GM12878 (cell line): Measurements from ENCODE around the gene UFSP2.

ENCODE experiments used
- CHD1 ChIP-seq: IDR thresholded peaks from 2 replicates; pipeline ENCODE4 v1.6.1; 2012; ENCODE audit warnings: low read depth, low read length, improper control_type of control experiment
- STAT3 ChIP-seq: IDR thresholded peaks from 2 replicates; pipeline ENCODE4 v1.6.1; 2011; ENCODE audit warnings: low read depth, low read length, improper control_type of control experiment
- TF ChIP-seq, protein P1 (sequence below), 3 experiments: IDR thresholded peaks in 2 of 3; conservative IDR thresholded peaks in 1 of 3; 2 replicates each; pipeline ENCODE4 v1.5.1; 2011; ENCODE audit warnings: low read depth in 3 of 3, low read length in 3 of 3, mild to moderate bottlenecking in 3 of 3, control low read depth in 2 of 3, moderate library complexity in 2 of 3, inconsistent platforms in 1 of 3, mixed read lengths in 1 of 3; ENCODE audit not compliant: control insufficient read depth in 2 of 3, insufficient read depth in 1 of 3; ENCODE audit errors: extremely low read depth in 1 of 3
- TF ChIP-seq, protein P2 (sequence below): fragments of 450-650 bp; IDR thresholded peaks from 2 replicates; pipeline ENCODE4 v1.6.1; 2017; ENCODE audit warnings: mild to moderate bottlenecking, moderate library complexity

DNA sequence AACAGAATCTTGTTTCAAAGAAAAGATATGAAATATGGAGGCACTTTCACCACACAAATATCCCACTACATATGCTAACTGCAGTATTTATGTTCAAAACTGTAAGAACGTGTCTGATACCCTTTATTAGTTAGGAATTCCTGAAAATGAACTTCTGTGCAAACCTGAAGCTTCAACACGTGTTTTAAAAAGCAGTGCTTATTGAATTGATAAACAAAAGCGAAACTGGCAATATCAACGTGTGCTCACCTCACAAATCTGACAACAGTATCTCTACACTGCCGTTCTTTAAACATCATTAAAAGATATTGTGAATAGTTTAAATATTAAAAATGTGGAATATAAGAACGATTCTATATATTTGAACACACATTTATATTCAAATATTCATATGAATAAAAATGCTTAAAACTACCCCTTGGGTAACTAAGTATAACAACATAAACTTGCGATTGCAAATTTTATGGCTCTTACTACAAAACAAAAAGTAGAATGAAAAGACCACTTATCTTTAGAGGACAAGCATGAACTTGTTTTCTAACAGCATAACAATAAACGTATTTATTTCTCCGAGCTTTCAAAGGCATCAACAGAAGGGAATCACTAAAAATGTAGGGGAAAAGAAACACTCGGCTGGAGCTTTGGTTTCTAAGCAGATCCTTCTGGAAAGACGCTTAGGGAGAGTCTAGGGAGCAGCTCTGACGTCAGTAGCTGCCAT is 30.4 kb downstream of the UFSP2 start, which contains the start of gene LRP2BP:
- TF ChIP-seq, protein P1, sequence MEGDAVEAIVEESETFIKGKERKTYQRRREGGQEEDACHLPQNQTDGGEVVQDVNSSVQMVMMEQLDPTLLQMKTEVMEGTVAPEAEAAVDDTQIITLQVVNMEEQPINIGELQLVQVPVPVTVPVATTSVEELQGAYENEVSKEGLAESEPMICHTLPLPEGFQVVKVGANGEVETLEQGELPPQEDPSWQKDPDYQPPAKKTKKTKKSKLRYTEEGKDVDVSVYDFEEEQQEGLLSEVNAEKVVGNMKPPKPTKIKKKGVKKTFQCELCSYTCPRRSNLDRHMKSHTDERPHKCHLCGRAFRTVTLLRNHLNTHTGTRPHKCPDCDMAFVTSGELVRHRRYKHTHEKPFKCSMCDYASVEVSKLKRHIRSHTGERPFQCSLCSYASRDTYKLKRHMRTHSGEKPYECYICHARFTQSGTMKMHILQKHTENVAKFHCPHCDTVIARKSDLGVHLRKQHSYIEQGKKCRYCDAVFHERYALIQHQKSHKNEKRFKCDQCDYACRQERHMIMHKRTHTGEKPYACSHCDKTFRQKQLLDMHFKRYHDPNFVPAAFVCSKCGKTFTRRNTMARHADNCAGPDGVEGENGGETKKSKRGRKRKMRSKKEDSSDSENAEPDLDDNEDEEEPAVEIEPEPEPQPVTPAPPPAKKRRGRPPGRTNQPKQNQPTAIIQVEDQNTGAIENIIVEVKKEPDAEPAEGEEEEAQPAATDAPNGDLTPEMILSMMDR (IDR thresholded peaks at IDR 0.05 in 2 of 3, conservative IDR thresholded peaks at IDR 0.05 in 1 of 3; ENCODE audit: control insufficient read depth in 2 of 3, extremely low read depth in 1 of 3, insufficient read depth in 1 of 3, low read depth in 3 of 3, low read length in 3 of 3), result no peak
- no peak for TF ChIP-seq CHD1
- TF ChIP-seq STAT3, result no peak
- TF ChIP-seq, protein P2, sequence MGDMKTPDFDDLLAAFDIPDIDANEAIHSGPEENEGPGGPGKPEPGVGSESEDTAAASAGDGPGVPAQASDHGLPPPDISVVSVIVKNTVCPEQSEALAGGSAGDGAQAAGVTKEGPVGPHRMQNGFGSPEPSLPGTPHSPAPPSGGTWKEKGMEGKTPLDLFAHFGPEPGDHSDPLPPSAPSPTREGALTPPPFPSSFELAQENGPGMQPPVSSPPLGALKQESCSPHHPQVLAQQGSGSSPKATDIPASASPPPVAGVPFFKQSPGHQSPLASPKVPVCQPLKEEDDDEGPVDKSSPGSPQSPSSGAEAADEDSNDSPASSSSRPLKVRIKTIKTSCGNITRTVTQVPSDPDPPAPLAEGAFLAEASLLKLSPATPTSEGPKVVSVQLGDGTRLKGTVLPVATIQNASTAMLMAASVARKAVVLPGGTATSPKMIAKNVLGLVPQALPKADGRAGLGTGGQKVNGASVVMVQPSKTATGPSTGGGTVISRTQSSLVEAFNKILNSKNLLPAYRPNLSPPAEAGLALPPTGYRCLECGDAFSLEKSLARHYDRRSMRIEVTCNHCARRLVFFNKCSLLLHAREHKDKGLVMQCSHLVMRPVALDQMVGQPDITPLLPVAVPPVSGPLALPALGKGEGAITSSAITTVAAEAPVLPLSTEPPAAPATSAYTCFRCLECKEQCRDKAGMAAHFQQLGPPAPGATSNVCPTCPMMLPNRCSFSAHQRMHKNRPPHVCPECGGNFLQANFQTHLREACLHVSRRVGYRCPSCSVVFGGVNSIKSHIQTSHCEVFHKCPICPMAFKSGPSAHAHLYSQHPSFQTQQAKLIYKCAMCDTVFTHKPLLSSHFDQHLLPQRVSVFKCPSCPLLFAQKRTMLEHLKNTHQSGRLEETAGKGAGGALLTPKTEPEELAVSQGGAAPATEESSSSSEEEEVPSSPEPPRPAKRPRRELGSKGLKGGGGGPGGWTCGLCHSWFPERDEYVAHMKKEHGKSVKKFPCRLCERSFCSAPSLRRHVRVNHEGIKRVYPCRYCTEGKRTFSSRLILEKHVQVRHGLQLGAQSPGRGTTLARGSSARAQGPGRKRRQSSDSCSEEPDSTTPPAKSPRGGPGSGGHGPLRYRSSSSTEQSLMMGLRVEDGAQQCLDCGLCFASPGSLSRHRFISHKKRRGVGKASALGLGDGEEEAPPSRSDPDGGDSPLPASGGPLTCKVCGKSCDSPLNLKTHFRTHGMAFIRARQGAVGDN, result peak; percentile 22; the same call in 1 of the 2 replicates
